GM11168 (cell line): ENCODE measurements around the gene SMIM20.

Source experiments
- in situ Hi-C: fragments of 300-500 bp; cut with MboI; formaldehyde crosslinking; loops from one replicate; pipeline ENCODE4 v1.12.0; 2022; ENCODE audit warnings: low sequenced_read_pairs; ENCODE audit not compliant: unreplicated experiment

The SMIM20 gene

DNA sequence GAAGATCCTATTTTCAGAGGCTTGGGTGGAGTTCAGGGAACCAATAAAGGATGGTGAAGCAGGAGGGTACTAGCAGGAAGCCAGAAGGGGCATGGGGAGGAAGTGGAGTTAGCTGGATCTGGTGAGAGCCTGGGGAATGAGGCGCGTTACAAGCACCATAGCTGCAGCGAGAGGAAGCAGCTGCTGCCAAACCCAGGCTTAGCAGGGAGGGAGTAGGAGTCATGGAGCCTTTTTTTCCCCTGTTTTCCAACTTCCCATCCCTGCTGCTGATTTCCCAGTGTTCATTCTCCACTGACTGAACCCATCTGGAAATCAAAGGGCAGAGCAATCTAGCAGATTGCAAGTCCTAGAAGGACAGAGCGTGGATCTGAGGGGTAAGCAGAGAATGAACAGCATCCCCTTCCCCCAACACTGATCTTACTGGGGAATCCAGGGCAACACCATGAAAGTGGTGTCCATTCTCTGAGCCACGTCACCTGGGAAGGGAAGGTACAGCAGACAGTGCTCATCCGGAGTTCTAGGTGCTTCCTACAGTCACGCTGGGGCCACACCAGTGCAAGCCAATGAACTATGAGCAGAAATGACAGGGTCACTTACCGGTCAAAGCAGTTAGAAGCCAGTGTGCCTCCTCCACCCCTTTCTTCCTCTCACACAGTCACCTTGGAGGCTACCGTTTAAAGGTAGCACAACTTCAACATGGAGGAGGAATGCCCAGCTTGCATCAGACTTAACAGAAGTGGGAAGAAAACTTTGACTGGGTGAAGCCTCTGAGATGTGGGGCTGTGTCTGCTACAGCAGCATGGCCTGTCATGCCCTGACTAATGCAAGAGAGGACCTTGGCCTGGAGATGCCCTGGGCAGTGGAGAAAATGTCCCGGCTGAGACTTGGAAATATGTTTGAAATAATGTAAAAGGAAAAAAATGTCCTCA lies 36.7 kb downstream of the SMIM20 start:
- in situ Hi-C loops, result no loop called here

- in situ Hi-C loops, result no loop called here
These were observed 37.5 kb downstream of the SMIM20 start for GRCh38 chr4:25951390-25951952.

DNA sequence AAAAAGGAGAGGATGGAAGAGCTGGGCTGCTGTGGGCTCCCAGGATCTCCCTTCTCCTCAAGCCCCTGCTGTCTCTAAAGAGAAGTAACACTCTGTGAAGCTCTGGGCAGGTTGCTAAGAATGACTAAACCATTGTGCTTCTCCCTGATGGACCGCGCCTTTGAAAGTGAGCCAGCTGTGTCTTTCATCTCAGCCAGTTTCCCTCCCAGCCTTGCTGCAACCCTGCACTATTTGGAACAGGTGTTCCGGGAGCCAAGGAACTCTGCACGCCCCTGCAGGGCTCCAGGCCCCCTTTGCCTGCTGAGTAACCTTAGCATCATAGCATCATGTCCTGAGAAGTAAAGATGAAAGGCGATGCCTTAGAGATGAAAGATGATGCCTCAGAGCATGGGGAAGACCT lies 39.7 kb downstream of the SMIM20 start:
- in situ Hi-C loops, result no loop called here

- in situ Hi-C loops, result no loop called here
These were observed 40.4 kb downstream of the SMIM20 start for GRCh38 chr4:25954293-25954904.

DNA sequence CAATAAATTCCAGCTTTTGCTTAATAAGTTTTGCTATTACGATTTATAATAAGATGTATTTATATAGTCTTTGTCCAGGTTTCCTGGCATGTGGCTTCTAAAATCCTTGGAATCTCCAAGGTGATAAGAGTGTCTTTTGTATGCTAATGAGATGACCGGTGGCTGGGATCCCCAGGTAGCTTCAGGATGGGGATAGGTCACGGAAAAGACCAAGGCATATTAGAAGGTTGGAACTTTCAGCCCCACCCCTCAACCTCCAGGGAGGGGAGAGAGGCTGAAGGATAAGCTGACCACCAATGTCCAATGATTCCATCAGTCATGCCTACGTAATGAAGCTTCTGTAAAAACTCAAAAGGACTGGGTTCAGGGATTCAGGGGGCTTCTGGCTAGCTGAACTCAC lies 41.7 kb downstream of the SMIM20 start:
- in situ Hi-C loops, result no loop called here

DNA sequence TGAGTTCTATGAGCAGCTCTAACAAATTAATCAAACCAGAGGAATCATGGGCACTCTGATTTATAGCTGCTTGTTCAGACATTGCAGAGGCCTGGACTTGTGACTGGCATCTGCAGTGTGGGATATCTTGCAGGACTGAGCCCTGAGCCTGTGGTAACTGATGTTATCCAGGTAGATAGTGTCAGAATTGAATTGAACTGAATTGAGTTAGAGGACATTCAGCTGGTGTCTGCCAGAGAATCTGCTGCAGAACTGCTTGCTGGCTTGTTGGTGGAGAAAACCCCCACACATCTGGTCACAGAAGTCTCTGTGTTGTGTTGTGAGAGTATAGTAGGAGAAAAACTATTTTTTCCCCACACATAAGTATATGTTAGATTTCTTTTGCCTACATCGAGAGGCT lies 42.2 kb downstream of the SMIM20 start:
- in situ Hi-C loops, result no loop called here

DNA sequence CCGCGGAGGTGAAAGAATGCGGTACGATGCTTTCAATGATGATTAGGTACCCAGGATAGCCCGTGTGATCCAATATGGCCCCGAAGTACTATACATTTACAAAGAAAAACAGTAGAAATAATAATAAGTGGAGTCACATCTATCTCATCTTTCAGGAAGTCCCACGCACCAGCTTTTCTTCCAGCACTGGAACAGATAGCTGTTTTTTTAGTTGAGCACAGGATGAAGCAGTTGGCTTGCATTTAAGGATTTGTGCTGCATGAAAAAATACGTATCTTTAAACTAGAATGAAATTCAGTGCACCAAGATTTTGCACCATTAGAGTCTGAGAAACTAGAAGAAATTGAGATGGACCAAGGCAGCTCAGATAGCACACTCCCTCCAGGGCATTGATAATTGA lies 44.1 kb downstream of the SMIM20 start:
- in situ Hi-C loops, result no loop called here

GRCh38 chr4:25962393-25962792 lies 48.4 kb downstream of the SMIM20 start:
- in situ Hi-C loops, result no loop called here

DNA sequence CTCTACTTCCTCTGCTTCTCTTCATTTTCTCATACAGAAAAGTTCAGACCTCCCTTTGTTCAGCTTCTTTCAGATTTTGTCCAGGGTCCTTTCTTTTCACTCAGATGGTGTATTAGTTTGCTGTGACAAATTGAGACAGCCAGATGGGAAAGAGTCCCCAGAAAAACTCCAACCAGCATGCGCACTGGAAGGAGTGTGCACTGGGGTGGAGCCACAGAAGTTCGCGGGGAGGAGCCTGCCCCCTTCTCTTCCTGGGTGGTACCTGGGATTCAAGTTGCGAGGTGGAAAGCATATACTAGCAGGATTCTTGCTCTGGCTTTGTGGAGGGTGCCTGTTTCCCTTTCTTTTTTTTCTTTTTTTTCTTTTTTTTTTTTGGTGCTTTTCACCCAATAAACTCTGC lies 51.6 kb downstream of the SMIM20 start:
- in situ Hi-C loops, result no loop called here

- in situ Hi-C loops, result no loop called here
These were observed 52.2 kb downstream of the SMIM20 start for GRCh38 chr4:25966171-25966570.

DNA sequence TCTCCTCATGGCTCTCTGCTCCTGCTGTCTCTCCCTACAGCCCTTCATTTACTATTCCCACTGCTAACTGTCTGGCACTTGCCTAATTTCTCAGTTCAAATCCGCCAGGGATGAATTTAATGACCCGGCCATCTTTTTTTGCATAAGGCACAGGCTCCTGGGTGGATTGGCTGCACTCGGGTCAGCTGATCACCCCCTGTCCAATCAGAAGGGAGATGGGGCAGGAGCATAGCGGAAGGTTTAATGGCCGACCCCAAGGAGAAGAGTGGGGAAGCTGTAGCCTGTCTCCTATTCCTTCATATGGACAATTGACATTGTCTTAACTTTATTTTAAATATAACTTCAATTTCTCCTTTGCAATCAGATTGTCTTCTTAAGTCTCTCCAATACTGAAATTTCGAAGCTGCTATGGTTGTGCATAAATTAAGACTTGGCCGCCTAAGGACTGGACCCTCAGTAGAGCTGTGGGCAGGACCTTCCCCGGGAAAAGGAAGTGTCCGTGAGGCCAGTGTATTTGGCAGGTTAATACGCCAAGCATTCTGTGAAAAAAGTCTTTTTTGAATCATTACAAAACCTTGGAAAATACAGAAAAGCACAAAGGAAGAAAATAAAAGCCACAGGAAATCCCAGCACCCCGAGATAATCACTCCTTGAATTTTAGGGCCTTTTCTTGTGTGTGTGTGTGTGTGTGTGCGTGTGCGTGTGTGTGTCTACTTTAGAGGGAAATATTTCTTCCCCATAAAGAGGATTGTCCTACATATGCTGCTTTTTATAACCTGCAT lies 55.5 kb downstream of the SMIM20 start:
- in situ Hi-C loops, result no loop called here

DNA sequence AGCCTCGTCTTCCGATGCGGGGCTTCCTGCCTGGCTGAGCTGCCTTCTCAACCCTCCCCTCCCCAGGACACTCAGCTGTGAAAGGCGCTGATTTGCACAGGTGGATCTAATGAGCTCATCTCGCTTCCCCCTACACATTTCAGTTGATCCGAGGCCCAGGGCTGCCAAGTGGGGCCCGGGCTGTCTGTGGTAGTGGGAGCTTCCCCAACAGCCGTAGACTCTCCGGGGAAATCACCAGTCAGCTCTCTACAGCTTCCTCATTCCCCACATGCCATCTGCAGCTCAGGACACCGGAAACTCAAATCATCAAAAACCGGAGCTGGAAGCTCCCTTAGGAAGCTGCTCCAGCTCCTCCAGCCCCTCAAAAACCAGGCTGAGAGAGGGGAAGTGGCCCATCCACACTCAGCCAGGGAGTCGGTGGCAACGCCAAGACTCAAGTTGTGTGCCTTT lies 56.2 kb downstream of the SMIM20 start:
- in situ Hi-C loops, result no loop called here

GRCh38 chr4:25970691-25971432 lies 56.8 kb downstream of the SMIM20 start:
- in situ Hi-C loops, result no loop called here

- in situ Hi-C loops, result no loop called here
These were observed 58.3 kb downstream of the SMIM20 start for GRCh38 chr4:25972366-25972765.

GRCh38 chr4:25972984-25973745 lies 59.1 kb downstream of the SMIM20 start:
- in situ Hi-C loops, result no loop called here

DNA sequence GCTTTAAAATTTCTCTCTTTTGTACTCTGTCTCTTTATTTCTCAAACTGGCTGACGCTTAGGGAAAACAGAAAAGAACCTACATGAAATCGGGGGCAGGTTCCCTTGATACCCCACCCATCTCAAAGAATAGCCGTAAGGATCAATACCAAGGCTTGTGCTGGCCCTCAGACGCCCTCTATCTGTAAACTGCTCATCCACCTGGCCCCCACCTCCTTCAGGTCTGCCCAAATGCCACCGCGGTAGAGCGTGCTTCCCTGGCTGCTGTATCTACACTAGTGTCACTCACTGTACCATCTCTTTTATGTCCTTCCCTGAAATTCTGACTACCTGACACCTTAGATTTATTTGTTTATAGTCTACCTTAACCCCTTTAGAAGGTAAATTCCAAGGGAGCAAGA lies 62.8 kb downstream of the SMIM20 start:
- in situ Hi-C loops, result no loop called here

- in situ Hi-C loops, result no loop called here
These were observed 63.6 kb downstream of the SMIM20 start for GRCh38 chr4:25977397-25978170.

GRCh38 chr4:25978327-25978726 lies 64.3 kb downstream of the SMIM20 start:
- in situ Hi-C loops, result no loop called here
